Ovary (tissue), 3 donors: ENCODE measurements around the gene STMN1.

ENCODE experiments used
- CTCF ChIP-seq, 3 donors: fragments of 450-650 bp in 2 of 3; fragments of 200-600 bp in 1 of 3; IDR thresholded peaks; one replicate each; pipeline versions ENCODE4 v1.5.1 to v1.8.0; 2016 to 2022; ENCODE audit warnings: antibody characterized with exemption in 3 of 3, mild to moderate bottlenecking in 1 of 3
- EP300 ChIP-seq: sonication (generic); formaldehyde crosslinking; IDR thresholded peaks from one replicate; pipeline ENCODE4 v1.6.1; 2017; ENCODE audit warnings: antibody characterized with exemption
- donor health status: DM: no; HTN: no; CAD: no.

GRCh38 chr1:25875154-25875855 is 30.9 kb downstream of the STMN1 start, which contains the start of gene PAQR7:
- TF ChIP-seq CTCF (IDR thresholded peaks at IDR 0.05): no peak
- no peak for TF ChIP-seq EP300
